CD4-positive, alpha-beta T cell treated with Interleukin-1 beta for 1 hour (primary cell): ENCODE results near the gene PCSK6.
"Not testable (repeated sequence)": the region's sequence is repeated elsewhere in the genome, so short reads cannot be mapped to it uniquely, and the experiment has no call there.

Source experiments
- DNase-seq, 2 donors: peaks; one replicate each; pipeline ENCODE4 v3.0.0-alpha.2; 2020 to 2022

PCSK6 gene

DNA sequence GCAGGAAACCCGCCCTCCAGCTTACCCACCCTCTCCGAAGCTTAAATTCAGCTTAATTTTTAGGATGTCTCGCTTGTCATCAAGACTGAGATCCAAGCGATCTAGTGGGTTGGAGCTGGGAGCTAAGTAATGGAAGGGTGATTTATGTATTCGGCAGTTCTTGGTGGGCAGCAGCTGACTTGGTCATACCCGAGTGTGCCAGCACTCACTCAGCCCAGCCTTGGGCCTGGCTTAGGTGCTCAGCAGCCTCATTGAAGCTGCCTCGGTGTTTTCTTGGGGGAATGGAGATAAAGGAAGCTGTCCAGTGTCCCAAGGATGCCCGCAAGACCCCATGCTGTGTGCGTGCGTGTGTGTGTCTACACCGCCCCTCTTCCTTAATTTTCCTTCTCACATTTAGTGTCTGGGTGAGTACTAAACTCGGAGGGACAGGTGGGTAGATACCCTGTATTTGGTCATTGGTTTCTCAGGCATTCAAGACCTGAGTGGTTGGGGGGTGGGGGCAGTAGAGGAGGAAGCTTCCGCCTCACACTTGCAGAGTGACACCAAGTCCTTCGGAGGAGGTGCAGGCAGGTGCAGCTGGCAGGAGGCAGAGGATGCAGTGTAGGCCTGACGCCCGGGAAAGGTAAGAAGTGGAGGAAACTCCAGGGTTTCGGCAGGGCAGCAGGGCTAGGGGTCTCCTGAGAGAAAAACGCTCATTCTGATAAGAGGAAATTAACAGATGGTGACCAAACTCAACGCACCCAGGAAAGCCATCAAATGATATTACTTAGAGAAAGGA lies 92.8 kb downstream of the PCSK6 start:
- no peak for DNase-seq

DNA sequence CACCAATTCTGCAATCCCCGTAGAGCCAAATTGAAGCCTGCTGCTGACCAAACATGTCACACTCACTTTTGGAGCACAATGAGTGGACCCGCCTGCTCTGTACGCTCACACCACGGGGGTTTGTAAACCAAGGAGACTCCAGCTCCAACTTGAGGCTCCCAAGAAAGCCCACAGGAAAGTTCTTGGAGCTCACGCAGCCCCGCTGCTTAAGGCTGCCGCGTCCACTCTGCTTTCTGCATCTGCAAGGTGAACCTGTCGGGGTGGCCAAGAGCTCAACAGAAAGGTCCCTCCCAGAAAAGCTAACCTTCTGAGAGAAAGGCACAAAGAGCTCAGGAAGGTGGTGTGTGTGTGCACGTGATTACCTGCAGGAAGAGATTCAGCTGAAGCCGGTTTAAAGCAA lies 94.9 kb downstream of the PCSK6 start:
- DNase-seq: no peak

DNA sequence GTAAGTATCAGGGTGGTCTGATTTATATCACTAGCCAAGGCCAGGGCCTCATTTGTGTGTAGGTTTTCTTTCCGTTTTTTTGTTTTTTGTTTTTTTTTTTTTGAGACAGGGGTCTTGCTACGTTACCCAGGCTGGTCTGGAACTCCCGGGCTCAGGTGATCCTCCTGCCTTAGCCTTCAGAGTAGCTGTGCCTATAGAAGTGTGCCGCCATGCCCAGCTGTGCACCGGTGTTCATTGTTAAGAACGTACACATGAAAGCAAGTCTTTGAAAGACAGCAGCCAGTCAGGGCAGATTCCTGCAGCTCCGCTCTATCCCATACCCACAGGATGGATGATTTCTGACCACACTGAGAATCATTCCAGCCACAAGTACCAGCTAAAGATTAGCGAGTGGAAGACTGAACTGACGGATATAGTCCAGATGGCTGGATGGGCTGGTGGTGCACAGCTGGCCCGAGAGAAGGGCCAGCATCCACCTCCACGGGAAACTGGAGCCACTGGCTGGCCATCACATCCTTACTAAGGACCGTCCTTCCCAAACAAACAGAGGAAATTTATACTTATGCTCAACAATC lies 95.4 kb downstream of the PCSK6 start:
- DNase-seq: no peak

DNA sequence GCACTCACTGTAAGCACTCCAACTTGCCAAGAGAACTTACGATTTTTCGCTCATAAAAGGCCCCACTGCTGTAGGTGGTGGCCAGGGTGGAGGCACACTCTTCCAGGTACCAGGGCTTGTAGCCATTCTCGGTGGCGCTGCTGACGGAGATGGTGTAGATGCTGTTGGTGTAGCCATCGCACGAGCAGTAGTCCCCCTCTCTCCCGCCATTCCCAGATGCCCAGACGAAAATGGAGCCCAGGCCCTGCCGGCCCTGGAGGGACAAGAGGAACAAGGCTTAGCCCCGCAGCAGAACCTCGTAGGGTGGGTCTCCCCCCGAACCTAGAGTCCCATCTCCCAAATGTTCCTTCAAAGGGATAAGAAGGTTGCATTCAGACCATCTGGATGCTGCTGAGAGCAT lies 96.3 kb downstream of the PCSK6 start:
- DNase-seq: no peak

DNA sequence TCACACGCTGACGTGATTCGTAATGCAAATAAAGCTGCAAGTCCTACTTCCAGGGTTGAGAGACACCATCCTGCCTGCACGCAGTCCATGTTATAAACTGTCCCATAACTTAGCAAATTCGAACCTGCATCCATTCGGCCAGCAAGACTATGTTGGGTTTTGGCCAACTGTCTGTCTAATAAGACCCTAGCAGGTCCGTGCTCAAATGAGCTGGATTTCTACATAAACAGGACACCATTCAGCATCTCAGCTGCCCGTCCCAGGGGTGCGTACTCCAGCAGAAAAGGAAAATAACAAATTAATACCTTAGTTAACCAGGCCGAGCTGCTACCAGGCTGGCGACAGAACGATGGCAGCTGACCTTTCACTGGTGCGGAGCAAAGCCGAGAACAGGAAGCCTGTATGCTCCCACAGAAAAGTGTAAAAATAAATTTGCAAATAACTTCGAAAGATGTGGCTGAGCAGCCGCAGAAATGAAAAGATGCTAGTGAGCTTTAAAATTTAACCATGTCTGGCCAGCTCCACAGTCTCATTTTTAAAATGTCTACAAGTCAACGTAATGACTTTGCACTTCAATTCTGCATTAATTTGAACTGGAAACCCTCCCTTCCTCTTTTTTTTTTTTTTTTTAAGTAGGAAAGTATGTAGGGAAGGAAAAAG lies 97.4 kb downstream of the PCSK6 start:
- no peak for DNase-seq

DNA sequence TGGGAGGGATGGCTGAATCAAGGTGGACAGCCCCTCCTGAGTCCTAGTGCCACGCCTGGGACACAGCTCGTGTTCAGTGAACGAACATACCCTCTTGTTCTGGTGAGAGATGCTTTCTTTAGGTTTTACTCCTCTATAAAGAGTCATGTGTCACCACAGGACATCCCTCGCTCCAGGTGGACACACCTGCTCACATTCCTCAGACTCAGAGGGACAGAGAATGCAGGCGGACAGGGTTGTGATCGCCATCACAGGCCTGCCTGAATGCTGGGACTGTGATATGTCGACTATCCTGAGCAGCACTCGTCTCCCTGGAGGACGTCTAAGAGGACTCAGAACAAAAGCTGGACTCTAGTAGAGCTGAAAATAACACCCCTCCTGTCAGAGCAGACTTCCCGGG lies 98.1 kb downstream of the PCSK6 start:
- no peak for DNase-seq

DNA sequence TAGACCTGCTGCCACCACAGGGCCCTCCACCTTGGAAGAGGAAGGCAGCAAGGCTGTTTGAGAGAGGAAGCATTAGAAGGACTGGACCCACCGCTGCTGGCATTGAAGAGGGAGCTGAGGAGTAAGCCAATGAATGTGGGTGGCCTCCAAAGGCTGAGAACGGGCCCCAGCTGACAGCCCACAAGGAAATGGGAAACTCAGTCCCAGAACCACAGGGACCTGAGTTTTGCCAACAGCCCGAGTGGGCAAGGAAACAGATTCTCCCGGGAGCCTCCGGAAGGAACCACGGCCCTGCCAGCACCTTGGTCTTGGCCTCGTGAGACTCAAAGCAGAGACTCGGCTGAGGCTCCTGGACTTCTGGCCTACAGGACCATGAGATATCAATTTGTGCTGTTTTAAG lies 99.0 kb downstream of the PCSK6 start:
- DNase-seq: no peak

DNA sequence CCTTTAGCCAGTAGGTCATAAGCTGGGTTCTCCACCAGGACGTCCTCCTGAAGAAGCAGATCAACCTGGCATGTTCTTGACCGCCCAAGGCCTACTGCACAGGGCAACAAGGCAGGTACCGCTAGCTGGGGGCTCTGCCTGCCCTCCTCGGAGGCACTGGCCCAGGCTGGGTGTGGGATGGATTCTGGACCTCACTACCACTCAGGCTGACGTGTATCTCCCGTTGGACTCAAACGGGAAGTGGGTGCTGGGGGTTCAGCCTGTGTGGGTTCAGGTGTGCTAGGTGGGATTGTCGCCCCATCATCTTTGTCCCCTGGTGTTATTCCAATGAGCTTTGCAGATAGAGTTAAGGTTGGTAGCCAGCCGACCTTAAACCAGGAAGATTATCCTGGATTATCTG lies 99.4 kb downstream of the PCSK6 start:
- no peak for DNase-seq

DNA sequence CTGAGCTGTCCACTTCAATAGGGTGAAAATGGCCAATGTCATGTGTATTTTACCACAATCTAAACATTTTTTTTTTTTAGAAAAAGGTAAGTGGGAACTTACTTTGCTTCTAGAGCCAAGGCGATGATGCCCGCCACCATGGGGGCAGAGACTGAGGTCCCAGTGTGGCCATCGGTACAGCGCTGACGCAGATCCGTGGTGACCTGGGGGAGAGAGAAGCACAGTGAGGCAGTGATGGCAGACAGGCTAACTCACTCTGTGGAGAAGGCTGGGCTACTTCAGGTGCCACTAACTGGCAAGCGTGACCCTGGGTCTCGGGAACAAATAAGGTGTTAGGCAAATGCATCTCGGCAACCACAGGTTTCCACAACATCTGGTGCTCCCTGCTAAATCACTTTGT lies 100.1 kb downstream of the PCSK6 start:
- no peak for DNase-seq

DNA sequence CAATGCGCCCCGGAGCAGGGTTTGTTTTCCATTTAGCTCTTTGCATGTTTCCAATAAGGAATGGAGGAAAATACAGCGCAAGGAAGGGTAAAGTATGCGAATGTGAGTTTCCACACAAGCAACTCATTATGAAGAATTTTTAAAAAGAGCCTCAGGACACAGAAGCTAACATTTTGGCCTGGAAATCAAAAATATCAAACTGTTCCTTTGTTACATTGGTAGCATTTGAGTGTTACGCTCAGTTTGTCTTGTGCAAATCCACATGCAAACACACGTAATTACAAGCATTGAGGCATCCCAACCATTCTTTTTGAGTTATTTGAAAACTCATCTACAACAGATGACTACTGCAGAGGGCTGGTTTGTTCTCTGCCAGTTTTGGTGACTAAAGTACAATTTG lies 101.5 kb downstream of the PCSK6 start:
- no peak for DNase-seq

DNA sequence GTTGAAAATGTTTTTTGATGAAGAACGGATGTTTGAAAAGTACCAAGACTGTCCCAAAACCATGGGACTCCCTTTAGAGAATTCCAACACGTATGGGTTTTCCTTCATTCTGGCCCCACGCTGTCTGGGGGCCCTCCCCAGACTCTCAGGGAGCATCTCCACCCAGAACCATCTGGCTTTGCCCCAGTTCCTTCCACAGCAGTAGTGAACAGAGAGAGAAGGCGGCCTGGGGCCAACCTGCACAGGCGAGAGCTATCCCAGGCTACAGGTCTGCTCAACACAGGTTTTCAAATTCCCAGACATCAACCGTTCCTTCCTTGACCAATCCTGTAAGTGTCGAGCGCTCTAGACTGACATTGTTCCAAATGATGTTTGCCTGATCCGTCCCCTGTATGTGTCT lies 101.9 kb downstream of the PCSK6 start:
- no peak for DNase-seq

DNA sequence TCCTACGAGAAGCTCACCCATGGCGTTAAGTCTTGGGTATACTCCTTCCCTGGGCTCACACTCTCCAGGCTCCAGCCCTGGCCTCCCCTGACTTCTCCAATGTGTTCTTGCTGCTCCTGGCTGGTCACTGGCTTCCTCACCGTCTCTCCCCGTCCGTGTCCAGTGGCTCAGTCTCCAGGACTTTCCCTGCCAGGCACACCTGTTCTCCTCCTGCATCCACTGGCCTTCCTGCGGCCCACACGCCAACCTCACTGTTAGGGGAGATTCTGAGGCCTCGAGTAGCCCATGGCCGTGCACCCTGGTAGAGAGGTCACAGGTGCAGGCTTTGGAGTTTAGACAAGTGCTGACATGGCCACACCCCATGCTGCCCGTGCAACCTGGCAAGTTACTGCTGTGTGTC lies 102.5 kb downstream of the PCSK6 start:
- no peak for DNase-seq

DNA sequence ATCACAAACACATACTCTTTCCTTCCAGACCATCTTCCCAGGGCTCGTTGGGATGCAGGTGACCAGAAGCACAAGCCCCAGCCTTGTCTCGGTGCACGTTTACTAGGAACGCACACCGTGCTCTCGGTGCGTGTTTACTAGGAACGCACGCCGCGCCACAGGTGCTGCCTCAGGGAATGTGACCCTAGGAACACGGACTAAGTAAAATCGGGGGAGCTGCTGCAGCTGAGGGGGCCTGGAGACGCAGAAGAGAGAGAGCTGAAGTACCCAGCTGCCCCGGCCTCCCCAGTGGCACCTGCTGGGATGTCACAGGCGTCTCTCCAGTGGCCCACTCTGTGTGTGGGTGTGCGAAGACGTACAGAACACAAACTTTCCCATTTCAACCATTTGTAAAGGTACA lies 103.5 kb downstream of the PCSK6 start:
- no peak for DNase-seq

DNA sequence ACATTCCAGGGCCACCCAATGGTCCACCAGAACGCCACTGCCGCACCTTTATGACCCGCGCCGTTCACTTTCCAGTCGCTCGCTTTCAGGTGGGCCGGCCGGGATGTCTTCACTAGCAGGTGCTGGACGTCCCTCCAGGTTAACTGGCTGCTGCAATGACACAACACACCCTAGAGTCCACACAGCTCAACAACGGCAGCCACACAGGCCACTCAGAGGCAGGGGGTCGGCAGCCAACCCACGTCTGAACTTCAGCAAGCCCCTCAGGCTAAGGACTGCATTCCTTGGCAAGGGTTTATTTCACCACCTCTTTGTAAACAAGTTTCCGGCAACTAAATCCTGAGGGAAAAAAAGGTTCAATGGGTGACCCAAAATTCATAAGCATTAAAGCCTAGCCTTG lies 105.2 kb downstream of the PCSK6 start:
- no peak for DNase-seq

DNA sequence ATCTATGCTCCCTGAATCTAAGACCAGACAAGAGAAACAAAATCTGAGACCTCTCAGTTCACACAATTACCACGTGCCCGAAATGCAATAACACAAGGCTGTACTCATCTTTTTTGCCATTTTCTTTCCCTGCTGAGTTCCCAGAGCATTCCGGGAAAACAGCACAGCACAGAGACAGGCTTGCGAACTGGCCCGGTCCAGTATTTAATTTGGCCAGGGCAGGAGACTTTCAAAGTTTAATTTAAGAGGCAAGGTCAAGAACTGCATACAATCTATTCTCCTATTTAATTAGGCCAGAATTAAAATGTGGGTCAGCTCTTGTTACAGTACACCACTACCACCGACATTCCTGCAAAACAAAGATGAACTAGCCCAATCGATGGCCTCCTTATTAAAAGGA lies 107.0 kb downstream of the PCSK6 start:
- no peak for DNase-seq

DNA sequence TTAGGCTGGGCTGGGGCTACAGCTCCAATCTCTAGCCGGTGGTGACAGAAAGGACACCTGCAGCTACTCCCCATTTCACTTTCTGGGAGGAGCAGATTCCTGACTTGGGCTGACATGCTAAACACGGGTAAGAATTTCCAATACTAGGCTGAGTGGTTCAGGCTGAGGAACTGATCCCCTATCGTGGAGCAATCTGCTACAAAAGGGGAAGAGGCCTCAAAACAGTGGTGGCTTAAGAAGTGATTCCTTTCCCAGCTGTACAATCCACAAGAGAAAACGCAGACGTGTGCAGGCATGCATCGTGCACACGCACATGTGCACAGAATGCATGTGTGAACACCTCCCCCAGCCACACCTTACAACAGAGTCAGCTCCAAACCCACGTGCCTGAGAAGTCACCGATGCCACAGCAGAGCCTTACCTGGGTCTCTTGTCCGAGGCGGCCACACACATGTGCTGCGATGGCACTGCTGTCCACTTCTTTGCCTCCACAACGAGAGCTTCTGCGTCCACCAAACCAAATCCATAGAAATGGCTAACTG lies 107.8 kb downstream of the PCSK6 start:
- no peak for DNase-seq

DNA sequence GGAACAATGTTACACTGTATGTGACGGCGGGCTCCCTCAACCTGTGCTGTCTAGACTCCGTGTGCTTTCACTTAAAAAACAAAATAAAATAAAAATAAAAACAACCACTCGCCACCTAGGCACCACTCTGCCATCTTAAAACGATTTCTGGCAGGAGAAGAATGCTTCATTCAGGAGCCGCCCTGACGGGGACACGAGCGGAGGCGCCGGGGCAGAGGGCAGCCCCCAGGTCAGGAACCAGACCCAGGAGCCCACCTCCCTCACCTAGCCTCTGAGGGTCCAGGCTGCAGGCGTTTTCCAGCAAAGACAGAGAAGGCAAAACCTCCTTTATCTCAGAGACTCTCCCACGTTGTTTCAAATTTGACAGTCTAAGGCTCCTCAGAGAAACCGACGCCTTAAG lies 109.4 kb downstream of the PCSK6 start:
- no peak for DNase-seq

DNA sequence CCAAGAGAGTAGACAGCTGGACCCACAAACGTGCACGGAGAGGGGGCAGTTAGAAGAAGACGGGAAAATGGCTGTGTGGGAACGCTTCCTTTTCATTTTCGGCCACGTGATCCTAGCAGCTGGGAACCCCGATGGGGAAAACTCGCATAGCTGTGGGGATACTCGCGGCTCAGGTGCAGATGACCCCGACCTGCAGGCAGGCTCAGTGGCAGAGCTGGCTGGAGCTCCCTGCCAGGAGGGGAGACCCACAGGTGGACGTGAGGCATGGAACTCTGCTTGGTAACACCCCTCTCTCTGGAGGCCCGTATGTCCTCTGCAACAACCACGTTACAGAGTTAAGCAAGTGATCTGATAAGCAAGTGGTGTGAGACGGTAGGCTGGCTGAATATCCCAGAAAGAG lies 109.9 kb downstream of the PCSK6 start:
- DNase-seq: no peak

DNA sequence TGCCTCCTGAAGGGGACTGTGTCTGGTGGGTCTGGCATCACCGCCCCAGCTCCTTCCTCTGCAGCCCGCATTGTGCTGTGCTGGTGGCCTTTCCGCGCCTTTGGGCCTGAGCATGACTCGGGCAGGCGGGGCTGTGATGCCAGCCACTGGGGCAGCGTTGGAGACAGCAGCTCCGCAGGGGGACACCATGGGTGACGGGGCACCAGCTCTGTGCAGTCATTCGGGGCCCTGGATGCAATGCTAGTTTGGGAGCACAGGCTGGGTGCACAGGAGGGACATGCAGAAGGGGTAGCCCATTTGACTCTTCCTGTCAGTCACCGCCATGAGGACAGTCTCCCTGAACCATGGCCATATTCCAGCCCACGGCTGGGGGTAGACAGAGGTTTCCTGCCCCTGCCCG lies 110.6 kb downstream of the PCSK6 start:
- no peak for DNase-seq

DNA sequence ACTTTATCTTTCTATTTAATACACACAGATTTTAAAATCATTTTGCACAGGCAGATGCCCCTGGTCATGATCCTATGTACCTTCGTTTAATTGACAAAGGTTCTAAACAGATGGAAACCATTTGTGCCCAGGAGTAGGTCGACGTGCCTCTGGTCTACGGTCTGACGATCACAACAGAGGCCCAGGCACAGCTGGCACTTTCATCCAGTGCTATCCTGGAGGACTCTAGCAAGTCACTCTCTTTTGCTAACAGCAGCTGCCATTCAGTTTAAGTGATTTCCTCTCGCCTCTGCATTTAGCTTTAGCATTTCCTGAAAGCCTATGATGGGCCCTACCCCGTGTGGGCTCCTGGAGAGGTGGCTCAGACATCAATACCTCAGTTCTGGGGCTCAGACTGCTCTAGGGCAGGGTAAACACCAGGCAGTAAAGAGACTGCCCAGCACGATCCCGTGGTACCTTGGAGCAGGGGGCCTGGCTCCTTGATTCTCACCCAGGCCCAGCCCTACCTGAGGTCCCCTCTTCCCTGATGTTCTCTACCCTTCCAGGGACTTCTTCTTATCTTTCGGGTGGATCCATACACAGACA lies 111.2 kb downstream of the PCSK6 start:
- no peak for DNase-seq

DNA sequence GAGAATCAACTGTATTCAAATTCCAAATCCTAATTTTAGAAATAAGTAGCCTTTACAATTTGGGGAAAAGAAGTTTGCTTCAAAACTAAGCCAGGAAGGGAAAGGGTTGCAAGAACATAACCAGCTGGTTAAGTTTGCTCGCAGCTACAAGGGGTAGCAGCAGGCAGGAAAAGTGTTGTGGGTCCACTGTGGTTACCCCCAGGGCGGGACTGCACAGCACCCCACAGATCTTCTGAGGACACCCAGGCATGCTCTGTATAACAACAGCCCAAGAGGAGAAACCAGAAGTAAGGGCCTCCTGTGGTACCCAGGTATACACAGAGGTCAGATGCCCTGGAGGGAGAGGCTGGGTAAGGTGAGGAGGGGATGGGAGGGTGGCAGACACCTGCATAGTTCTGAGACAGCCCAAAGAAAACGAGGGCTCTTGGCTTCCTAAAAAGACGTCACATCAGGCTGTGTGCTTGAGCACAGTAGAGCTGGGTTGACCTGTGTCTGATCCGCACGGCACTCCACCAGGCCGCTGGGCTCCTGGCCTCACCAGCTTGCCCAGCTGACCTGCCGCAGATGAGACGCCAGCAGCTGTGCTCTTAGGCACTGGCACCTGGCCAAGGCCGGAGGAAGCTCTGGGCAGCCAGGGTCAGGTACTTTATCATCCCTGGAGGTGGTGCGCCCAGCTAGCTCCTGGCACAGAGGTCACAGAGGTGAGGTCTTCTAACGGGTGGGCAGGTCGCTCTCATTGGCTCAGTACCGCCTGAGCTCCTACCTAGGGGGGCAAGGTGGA lies 112.7 kb downstream of the PCSK6 start:
- no peak for DNase-seq

DNA sequence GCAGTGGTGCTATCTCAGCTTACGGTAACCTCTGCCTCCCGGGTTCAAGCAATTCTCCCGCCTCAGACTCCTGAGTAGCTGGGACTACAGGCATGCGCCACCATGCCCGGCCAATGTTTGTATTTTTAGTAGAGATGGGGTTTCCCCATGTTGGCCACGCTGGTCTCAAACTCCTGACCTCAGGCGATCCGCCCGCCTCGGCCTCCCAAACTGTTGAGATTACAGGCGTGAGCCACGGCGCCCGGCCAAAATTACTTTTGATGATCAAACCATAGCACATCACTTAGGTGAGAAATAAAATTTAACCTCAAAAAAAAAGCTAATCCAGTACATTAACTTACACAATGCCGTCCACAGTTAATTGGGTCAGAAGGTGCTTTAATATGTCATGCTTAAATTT lies 114.5 kb downstream of the PCSK6 start:
- not testable (repeated sequence) for DNase-seq

DNA sequence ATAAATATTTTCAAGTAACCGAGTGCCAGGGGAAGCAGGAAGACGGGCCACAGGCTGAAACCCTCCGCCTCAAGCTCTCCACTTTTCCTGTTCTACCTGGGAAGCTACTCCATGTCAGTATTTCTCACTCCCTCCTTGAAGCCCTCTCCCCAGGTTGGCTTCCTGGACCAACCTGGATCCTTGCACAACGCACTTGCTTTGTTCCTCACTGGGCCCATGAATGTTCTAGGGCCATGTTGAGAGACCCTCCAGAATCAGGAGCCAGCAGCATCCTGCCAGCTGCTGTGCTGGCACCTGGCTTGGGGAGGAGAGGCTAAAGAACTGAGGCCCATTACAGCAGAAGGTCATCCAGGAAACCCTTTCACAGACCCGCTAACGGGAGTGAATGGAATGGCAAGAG lies 115.2 kb downstream of the PCSK6 start:
- no peak for DNase-seq
